Glomerular endothelial cell (primary cell): ENCODE results near the gene SSRP1. TPM values are rescaled to one million over a fixed set of nuclear protein-coding genes. Genes with fewer than 3 reads are reported as not detected.
"Not testable (repeated sequence)": the region's sequence is repeated elsewhere in the genome, so short reads cannot be mapped to it uniquely, and the experiment has no call there.

Experiments
- DNase-seq: peaks from one replicate; pipeline ENCODE4 v3.0.0-alpha.2; 2011; ENCODE audit warnings: low read depth, low spot score; ENCODE audit errors: extremely low read depth
- total RNA-seq: library from RNA; depleted of rRNA; stranded (reverse); fragments of >200 nt; gene quantifications from 2 replicates; pipeline ENCODE4 v1.2.3, GENCODE V29; 2015

The SSRP1 gene
- total RNA-seq, 1 donor from 2014 or later: 95.7 TPM

- no peak for DNase-seq
Measured at GRCh38 chr11:57340039-57340615, 4.4 kb upstream of the SSRP1 start.

GRCh38 chr11:57339328-57339727 is 3.6 kb upstream of the SSRP1 start:
- no peak for DNase-seq

GRCh38 chr11:57338142-57338541 is 2.5 kb upstream of the SSRP1 start, which contains the start of gene P2RX3:
Gene P2RX3, plus strand, starts transcription at chr11:57338352. Its CDS starts 199 bp downstream, at chr11:57338551.
- DNase-seq: no peak

GRCh38 chr11:57336856-57337255 is 1.2 kb upstream of the SSRP1 start:
- DNase-seq: not testable (repeated sequence)

GRCh38 chr11:57336111-57336666 is 497 bp upstream of the SSRP1 start:
- DNase-seq: no peak

- no peak for DNase-seq
Measured at GRCh38 chr11:57335023-57335342, 709 bp downstream of the SSRP1 start.

GRCh38 chr11:57332694-57333440 is 2.8 kb downstream of the SSRP1 start:
- no peak for DNase-seq

GRCh38 chr11:57331720-57332119 is 4.0 kb downstream of the SSRP1 start:
- DNase-seq: no peak

GRCh38 chr11:57330029-57330428 is 5.7 kb downstream of the SSRP1 start:
- no peak for DNase-seq

- DNase-seq: no peak
Measured at GRCh38 chr11:57327721-57328120, 8.0 kb downstream of the SSRP1 start.

GRCh38 chr11:57325735-57326048 is 10.0 kb downstream of the SSRP1 start:
- no peak for DNase-seq

- DNase-seq: no peak
Measured at GRCh38 chr11:57324886-57325734, 10.6 kb downstream of the SSRP1 start, which contains the start of gene TNKS1BP1. Gene TNKS1BP1, minus strand, starts transcription at chr11:57324952. Its CDS starts 3,067 bp downstream, at chr11:57321885.

GRCh38 chr11:57324154-57324885 is 11.4 kb downstream of the SSRP1 start:
- no peak for DNase-seq

GRCh38 chr11:57323855-57324153 is 11.9 kb downstream of the SSRP1 start:
- DNase-seq: no peak

- DNase-seq: no peak
Measured at GRCh38 chr11:57323167-57323854, 12.4 kb downstream of the SSRP1 start.

GRCh38 chr11:57322256-57323166 is 13.2 kb downstream of the SSRP1 start:
- DNase-seq: no peak

GRCh38 chr11:57321388-57322255 is 14.1 kb downstream of the SSRP1 start:
- no peak for DNase-seq

GRCh38 chr11:57320719-57321387 is 14.8 kb downstream of the SSRP1 start:
- DNase-seq: no peak
